ENCODE results near the gene BEX3. TPM values are rescaled to one million over a fixed set of nuclear protein-coding genes. Genes with fewer than 3 reads are reported as not detected.

Gene BEX3
- polyA plus RNA-seq, 1 experiment: 107 TPM

GRCh38 chrX:103360092-103360491, 16.2 kb upstream of the BEX3 start:
- H3K4me3 ChIP-seq (ENCODE audit: low read depth, low read length): no peak overlapping the region
- no peaks in the 10 kb centered on the region for H3K27me3 ChIP-seq (ENCODE audit: control insufficient read depth, insufficient read depth, low read length)
- no peak for DNase-seq (ENCODE audit: low read depth)
- no peak for TF ChIP-seq CTCF (IDR thresholded peaks at IDR 0.05; ENCODE audit: insufficient read depth, low read depth, low read length)
- POLR2A ChIA-PET: no interaction called here
- no peaks in the 10 kb centered on the region for H3K36me3 ChIP-seq (ENCODE audit: control insufficient read depth, insufficient read depth, low read length)
- CTCF ChIA-PET: no interaction called here

- H3K4me3 ChIP-seq (ENCODE audit: low read depth, low read length): no peak overlapping the region
- ChIA-PET POLR2A (no interaction called here), CTCF (no interaction called here)
- no peaks in the 10 kb centered on the region for H3K27me3 ChIP-seq (ENCODE audit: control insufficient read depth, insufficient read depth, low read length)
- no peak for TF ChIP-seq CTCF (IDR thresholded peaks at IDR 0.05; ENCODE audit: insufficient read depth, low read depth, low read length)
- no peaks in the 10 kb centered on the region for H3K36me3 ChIP-seq (ENCODE audit: control insufficient read depth, insufficient read depth, low read length)
- no peak for DNase-seq (ENCODE audit: low read depth)
Measured at GRCh38 chrX:103360916-103361315, 15.4 kb upstream of the BEX3 start.

GRCh38 chrX:103361798-103362197, 14.5 kb upstream of the BEX3 start:
- Histone ChIP-seq H3K36me3 (ENCODE audit: control insufficient read depth, insufficient read depth, low read length) (no peaks in the 10 kb centered on the region), H3K27me3 (ENCODE audit: control insufficient read depth, insufficient read depth, low read length) (no peaks in the 10 kb centered on the region), H3K4me3 (ENCODE audit: low read depth, low read length) (no peak overlapping the region)
- no peak for TF ChIP-seq CTCF (IDR thresholded peaks at IDR 0.05; ENCODE audit: insufficient read depth, low read depth, low read length)
- ChIA-PET POLR2A (no interaction called here), CTCF (no interaction called here)
- no peak for DNase-seq (ENCODE audit: low read depth)

GRCh38 chrX:103362474-103362873, 13.9 kb upstream of the BEX3 start:
- ChIA-PET POLR2A (no interaction called here), CTCF (no interaction called here)
- DNase-seq (ENCODE audit: low read depth): no peak
- Histone ChIP-seq H3K27me3 (ENCODE audit: control insufficient read depth, insufficient read depth, low read length) (no peaks in the 10 kb centered on the region), H3K4me3 (ENCODE audit: low read depth, low read length) (no peak overlapping the region), H3K36me3 (ENCODE audit: control insufficient read depth, insufficient read depth, low read length) (no peaks in the 10 kb centered on the region)
- no peak for TF ChIP-seq CTCF (IDR thresholded peaks at IDR 0.05; ENCODE audit: insufficient read depth, low read depth, low read length)

- ChIA-PET POLR2A (no interaction called here), CTCF (no interaction called here)
- no peak for DNase-seq (ENCODE audit: low read depth)
- Histone ChIP-seq H3K36me3 (ENCODE audit: control insufficient read depth, insufficient read depth, low read length) (no peaks in the 10 kb centered on the region), H3K4me3 (ENCODE audit: low read depth, low read length) (no peak overlapping the region), H3K27me3 (ENCODE audit: control insufficient read depth, insufficient read depth, low read length) (no peaks in the 10 kb centered on the region)
- TF ChIP-seq CTCF (IDR thresholded peaks at IDR 0.05; ENCODE audit: insufficient read depth, low read depth, low read length): no peak
Measured at GRCh38 chrX:103363046-103363445, 13.3 kb upstream of the BEX3 start.
